Retina (tissue), 1 donor: ENCODE measurements around the gene POLRMT.
A peak's percentile ranks its signal among the peaks of the same experiment; 100 is the strongest.
"Not testable (repeated sequence)": the region's sequence is repeated elsewhere in the genome, so short reads cannot be mapped to it uniquely, and the experiment has no call there.

ENCODE experiments used
- DNase-seq: peaks from one replicate; pipeline ENCODE4 v3.0.0-alpha.2; 2016

Gene POLRMT

GRCh38 chr19:590750-591098 lies 42.6 kb downstream of the POLRMT start:
- no peak for DNase-seq

- no peak for DNase-seq
Measured at GRCh38 chr19:590396-590745, 43.0 kb downstream of the POLRMT start.

- no peak for DNase-seq
Measured at GRCh38 chr19:589693-590395, 43.5 kb downstream of the POLRMT start, which contains the start of gene HCN2. HCN2 (plus strand) TSS chr19:589881; CDS start chr19:589946, 65 bp downstream.

- DNase-seq: no peak
Measured at GRCh38 chr19:588741-589692, 44.3 kb downstream of the POLRMT start.

- DNase-seq: peak; percentile 77
Measured at GRCh38 chr19:588093-588740, 45.1 kb downstream of the POLRMT start.

GRCh38 chr19:585551-586110 lies 47.7 kb downstream of the POLRMT start:
- no peak for DNase-seq

GRCh38 chr19:585146-585545 lies 48.2 kb downstream of the POLRMT start:
- not testable (repeated sequence) for DNase-seq

GRCh38 chr19:584240-585001 lies 48.9 kb downstream of the POLRMT start:
- DNase-seq: peak; percentile 85

GRCh38 chr19:583968-584239 lies 49.4 kb downstream of the POLRMT start:
- no peak for DNase-seq

GRCh38 chr19:583198-583967 lies 50.0 kb downstream of the POLRMT start:
- no peak for DNase-seq

- DNase-seq: no peak
Measured at GRCh38 chr19:582497-583197, 50.7 kb downstream of the POLRMT start.

GRCh38 chr19:581399-582111 lies 51.8 kb downstream of the POLRMT start:
- no peak for DNase-seq

- no peak for DNase-seq
Measured at GRCh38 chr19:580274-580835, 53.0 kb downstream of the POLRMT start.

GRCh38 chr19:579842-580155 lies 53.5 kb downstream of the POLRMT start:
- DNase-seq: no peak

GRCh38 chr19:579111-579841 lies 54.1 kb downstream of the POLRMT start:
- no peak for DNase-seq

- DNase-seq: no peak
Measured at GRCh38 chr19:577439-578392, 55.6 kb downstream of the POLRMT start.

- no peak for DNase-seq
Measured at GRCh38 chr19:576768-577438, 56.4 kb downstream of the POLRMT start.
